Myocyte (in vitro differentiated cells): ENCODE data around the gene ARHGAP44. TPM values are rescaled to one million over a fixed set of nuclear protein-coding genes. Genes with fewer than 3 reads are reported as not detected.
A peak's percentile ranks its signal among the peaks of the same experiment; 100 is the strongest.

ENCODE experiments used
- DNase-seq: peaks from one replicate; pipeline ENCODE4 v3.0.0-alpha.2; 2012; ENCODE audit warnings: low read depth
- total RNA-seq: library from RNA; depleted of rRNA; stranded (reverse); fragments of >200 nt; gene quantifications from 2 replicates; pipeline ENCODE4 v1.2.3, GENCODE V29; 2014

The ARHGAP44 gene
- total RNA-seq, 1 donor from 2014 or later = 0.05 TPM

DNA sequence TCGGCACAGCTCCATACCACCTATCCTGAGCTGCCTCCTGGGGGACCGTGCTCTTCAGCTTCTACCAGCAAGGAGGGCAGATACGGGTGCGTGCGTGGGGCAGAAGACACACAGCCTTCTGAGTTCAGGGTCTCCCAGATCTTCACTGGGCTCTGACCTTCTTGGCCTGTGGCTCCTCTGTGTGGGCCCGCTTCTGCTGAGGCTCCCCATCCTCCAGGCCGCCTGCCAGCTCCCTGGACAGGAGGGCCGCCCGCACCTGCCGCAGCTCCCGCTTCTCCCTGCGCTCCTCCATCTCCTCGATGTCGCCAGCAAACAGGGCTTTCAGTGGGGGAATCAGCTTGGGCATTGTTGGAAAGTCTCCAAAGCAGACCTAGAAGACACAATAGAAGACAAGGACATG is 203.4 kb downstream of the ARHGAP44 start:
- no peak for DNase-seq

- DNase-seq = no peak
These were observed 204.3 kb downstream of the ARHGAP44 start for GRCh38 chr17:12993631-12994030.

- DNase-seq = no peak
These were observed 205.2 kb downstream of the ARHGAP44 start for GRCh38 chr17:12994341-12995074.

GRCh38 chr17:12995106-12995895 is 206.0 kb downstream of the ARHGAP44 start:
- DNase-seq = no peak

DNA sequence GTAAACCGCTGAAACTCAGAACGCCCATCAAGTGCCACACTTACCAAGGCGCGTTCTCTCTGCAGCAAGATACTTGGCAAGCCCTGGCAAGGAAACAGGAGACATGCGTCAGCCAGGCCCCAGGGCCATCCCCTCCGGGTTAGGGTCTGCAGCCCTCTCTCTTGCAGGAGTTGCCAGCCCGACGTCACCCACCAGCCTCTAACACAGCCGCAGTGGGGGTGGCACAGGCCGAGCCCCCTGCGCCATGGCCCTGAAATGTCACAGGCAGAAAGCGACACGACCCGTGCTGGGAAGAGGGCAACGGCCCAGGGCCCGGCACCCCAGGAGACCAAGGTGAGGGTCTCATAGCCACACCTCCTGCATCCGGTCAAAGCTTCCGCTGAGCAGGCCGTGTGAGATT is 206.6 kb downstream of the ARHGAP44 start:
- no peak for DNase-seq

- DNase-seq = no peak
These were observed 207.1 kb downstream of the ARHGAP44 start for GRCh38 chr17:12996357-12996756.

DNA sequence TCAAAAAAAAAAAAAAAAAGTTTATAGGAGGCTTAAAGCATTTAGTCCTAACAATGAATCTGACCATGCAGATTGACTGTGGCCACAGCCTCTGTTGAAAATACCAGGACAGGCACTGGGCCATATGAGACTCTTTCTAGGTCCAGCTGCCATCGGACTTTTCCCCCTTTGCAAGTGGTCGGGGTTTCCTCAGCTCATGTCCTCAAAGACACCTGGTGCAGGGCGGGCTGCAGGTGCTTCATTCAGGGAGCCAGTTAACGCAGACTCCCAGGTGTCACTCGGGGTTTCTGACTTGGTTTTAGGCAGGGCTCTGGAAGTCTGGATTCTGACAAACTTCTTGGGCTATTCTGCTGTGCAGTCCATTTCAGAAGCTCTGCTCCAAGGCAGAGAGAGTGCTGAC is 207.6 kb downstream of the ARHGAP44 start:
- no peak for DNase-seq

- no peak for DNase-seq
These were observed 209.2 kb downstream of the ARHGAP44 start for GRCh38 chr17:12998461-12998860.

- no peak for DNase-seq
These were observed 209.6 kb downstream of the ARHGAP44 start for GRCh38 chr17:12998874-12999273.

- no peak for DNase-seq
These were observed 211.3 kb downstream of the ARHGAP44 start for GRCh38 chr17:13000561-13000960.

DNA sequence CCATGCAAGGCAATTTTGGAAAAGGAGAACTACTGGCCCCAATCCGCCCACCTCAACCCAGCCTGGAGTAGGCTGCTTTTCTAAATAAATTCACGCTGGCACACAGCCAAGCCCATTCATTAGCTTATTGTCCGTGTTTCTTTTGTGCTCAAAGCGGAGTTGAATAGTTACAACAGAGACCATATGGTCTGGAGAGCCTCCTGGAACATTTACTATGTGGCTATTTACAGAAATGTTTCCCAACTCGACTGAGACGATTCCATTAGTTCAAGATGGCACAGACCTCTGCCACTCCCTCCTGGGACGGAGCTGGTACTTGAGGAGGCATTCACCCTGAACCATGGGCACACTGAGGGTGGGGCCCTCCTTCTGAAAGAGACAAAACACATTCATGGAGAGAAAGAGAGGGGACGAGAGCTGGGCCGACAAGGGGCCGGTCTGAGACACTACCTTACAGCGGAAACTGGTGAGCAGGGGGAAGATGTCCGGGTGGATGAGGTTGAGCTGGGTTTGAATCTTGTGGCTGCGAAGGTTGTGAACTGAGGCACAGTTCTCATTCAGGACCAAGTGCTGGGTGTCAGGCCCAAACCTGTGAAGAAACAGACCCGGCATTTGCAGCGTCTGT is 212.8 kb downstream of the ARHGAP44 start:
- no peak for DNase-seq

DNA sequence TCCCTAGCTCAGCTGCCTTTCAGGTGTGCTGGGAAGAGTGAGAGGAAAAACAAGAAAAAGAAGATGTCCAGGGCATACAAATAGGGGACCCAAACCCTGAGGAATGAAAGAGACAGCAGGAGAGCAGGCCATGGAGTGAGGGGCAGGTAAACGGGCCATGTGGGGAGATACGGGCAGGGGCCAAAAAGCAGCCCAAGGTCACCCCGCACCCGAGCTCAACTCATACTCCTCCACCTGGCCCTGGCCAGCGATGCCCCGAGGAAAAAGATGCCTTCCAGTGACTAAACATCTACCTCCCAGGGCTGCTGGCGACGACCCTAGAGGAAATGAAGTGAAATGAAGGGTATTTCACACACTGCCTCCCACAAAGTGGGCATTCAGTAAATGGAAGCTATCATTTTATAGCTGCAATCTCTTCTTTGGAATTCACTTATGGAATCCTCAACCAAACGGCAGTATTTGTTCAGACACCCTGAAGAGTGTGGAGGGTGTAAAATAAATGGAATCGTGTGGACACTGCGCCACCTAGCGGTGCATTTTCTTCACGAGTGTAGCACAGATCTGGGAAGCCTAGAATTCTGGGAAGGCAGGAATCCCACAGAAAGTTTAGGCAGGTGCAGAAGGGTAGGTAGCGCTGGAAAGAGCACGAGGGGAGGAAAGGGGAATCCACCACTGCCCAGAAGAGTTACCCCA is 213.6 kb downstream of the ARHGAP44 start:
- peak; percentile 82 for DNase-seq

DNA sequence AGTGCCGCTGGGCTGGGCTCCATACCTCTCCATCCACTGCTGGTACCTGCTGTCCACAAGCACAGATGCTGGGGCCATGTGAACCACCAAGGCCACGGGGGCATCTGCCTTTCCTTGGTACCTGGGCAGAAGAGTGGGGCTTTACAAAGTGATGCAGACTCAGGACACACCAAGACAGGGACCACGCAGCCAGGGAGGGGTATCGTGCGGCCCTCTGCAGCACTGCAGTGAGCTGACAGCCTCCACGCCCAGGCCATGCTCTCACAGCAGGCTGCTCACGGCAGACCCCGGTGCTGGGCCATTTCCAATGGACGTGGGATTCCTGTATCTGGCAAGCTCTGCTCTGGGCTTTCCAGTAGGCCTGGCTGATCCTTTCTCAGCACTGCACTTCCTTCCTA is 214.2 kb downstream of the ARHGAP44 start:
- no peak for DNase-seq

DNA sequence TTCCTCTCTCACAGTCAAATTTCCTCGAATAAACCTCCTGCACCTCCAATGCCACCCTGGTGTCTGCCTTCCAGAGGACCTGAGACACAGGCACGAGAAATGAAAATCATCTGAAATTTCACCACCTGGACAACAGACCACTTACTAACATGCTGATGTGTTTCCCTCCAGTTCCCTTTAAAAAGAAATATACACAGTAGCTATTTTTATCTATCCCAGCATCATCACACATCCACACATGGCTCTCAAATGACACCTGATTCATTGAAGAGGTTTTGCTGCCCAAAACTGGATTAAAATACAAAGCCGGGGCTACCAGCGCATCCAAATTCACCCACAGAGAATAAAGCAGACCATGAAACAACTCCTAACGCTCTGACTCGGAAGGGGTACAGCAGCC is 214.6 kb downstream of the ARHGAP44 start:
- no peak for DNase-seq

DNA sequence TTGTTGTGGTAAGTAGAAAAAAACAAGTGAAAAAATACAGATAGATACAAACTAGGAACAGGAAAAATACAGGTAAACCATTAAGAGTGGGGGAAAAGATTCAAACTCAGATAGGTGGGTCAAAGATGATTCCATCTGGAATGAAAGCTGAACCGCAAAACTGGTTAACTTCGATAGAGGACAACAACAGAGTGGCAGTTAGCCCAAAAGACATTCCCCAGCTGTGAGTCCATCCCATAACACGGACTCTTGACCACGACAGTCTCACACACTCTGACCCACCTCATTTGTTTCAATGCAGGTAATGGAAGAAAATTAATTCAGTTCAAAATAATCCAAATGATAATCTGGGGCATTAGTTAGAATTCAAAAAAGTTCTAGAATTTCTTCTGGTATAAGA is 215.0 kb downstream of the ARHGAP44 start:
- no peak for DNase-seq

GRCh38 chr17:13005530-13005929 is 216.2 kb downstream of the ARHGAP44 start:
- no peak for DNase-seq

- DNase-seq = no peak
These were observed 219.2 kb downstream of the ARHGAP44 start for GRCh38 chr17:13008461-13008860.

DNA sequence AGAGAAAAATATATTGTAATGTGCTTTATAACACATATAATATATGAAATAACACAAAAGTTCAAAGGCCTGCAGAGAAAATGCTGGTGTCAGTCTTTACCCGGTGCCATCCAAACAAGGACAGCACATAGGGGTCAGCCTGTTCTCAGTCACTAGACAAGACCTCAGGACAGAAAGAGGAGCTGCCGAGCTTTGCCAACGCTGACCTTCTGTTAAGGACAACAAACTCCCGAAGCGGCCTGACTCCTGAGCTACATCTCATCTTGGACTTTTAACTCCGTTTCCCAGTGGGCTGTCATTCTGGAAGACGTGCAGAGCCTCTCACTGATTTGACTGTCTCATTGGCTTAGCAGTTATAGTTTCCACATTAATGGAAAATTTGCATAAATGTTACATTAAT is 221.7 kb downstream of the ARHGAP44 start:
- no peak for DNase-seq

- DNase-seq = no peak
These were observed 225.5 kb downstream of the ARHGAP44 start for GRCh38 chr17:13014801-13015200.

DNA sequence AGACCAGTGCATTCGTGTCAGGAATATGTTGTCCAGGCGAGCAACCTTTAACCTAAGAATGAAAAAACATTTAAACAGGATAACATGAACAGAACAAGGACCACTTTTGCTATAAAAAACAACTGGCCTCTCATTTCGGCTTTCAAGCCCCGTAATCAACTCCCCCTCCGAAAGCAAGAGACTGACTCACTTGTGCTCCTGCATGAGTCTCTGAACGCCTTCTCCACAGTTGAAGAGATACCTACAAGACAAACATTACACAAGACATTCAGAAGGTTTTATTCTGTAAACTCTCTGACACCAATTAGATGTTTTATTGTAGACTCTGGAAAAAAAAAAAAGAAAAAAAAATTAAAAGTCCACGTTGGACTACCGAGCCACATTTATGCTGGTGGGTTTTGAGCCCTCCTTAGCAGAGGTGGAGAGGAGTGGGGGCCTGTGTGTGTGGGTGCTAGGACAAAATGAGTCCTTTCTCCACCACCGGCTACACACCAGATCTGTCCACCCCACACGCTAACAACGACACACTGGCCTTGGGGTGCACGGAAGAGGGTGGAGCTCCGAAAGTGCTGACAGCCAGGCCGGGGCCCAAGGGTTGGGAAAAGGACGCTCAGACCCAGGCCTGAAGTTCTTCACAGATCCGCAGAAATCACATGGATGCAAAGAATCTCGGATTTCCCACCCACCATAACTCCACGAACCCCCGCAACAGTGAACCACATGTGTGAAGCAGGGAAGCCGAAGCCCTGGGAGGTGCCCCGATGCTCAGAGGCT is 227.8 kb downstream of the ARHGAP44 start:
- DNase-seq = peak; percentile 2
